SU-DHL-6 (cell line): ENCODE measurements around the gene DCC.

ENCODE experiments used
- CTCF ChIP-seq: fragments of 200-600 bp; sonication (generic); IDR thresholded peaks from one replicate; pipeline ENCODE4 v1.5.1; 2017; ENCODE audit warnings: antibody characterized with exemption, mild to moderate bottlenecking, low read length, moderate library complexity; ENCODE audit not compliant: insufficient read depth, poor library complexity, severe bottlenecking
- EZH2phosphoT487 ChIP-seq: fragments of 200-600 bp; sonication (generic), shearing (Covaris generic); conservative IDR thresholded peaks from 2 replicates; pipeline ENCODE4 v1.6.1; 2018; ENCODE audit warnings: mild to moderate bottlenecking, antibody characterized with exemption, low read length, moderate library complexity, mixed read lengths

GRCh38 chr18:53070788-53071187 is 730.8 kb downstream of the DCC start:
- TF ChIP-seq CTCF: no peak
- no peak for TF ChIP-seq EZH2phosphoT487
